Endothelial cell of umbilical vein (primary cell): ENCODE data around the gene FAM53B. TPM values are rescaled to one million over a fixed set of nuclear protein-coding genes. Genes with fewer than 3 reads are reported as not detected.
A peak's percentile ranks its signal among the peaks of the same experiment; 100 is the strongest.

Experiments used
- BruUV-seq: library from RNA; stranded (reverse); fragments of 400-500 nt; replicated peaks from 2 replicates; lab custom pipeline; 2021; lab: Mats Ljungman, UMichigan
- CTCF ChIA-PET: fragments of 300-600, 350-600 bp; sonication (Branson Sonifier 250); formaldehyde crosslinking; loops from one replicate; lab custom pipeline; 2021; ENCODE audit warnings: antibody characterized with exemption, inconsistent platforms; lab: Charles Lee
- POLR2A ChIA-PET: fragments of 300-600, 350-600 bp; sonication (Branson Sonifier 250); formaldehyde crosslinking; loops from one replicate; lab custom pipeline; 2021; ENCODE audit warnings: antibody characterized with exemption, inconsistent platforms; lab: Charles Lee
- DNase-seq: peaks from one replicate; pipeline ENCODE4 v3.0.0-alpha.2; 2011; ENCODE audit warnings: low read depth, low spot score
- FAIRE-seq: peaks from 2 replicates; lab custom pipeline; 2011; peaks lifted over from hg19 to GRCh38; lab: Jason Lieb, UNC
- H2AFZ ChIP-seq: 2 replicates; pipeline ENCODE4 v1.6.0; 2012; ENCODE audit warnings: low read depth, low read length, control low read depth, inconsistent platforms
- H3K27ac ChIP-seq: 2 replicates; pipeline ENCODE4 v1.5.1; 2011; ENCODE audit warnings: low read depth, mild to moderate bottlenecking, control low read depth, low read length, moderate library complexity; ENCODE audit not compliant: insufficient read depth
- H3K27me3 ChIP-seq, 2 experiments: 2 replicates each; pipeline versions ENCODE4 v1.6.0 to v1.6.1; 2011; ENCODE audit warnings: low read length in 2 of 2, mixed read lengths in 1 of 2; ENCODE audit not compliant: control insufficient read depth in 2 of 2, insufficient read depth in 2 of 2
- H3K36me3 ChIP-seq, 2 experiments: 2 replicates in 1 of 2; 3 replicates in 1 of 2; pipeline ENCODE4 v1.5.1; 2011; ENCODE audit warnings: low read length in 2 of 2, mild to moderate bottlenecking in 1 of 2, moderate library complexity in 1 of 2; ENCODE audit not compliant: control insufficient read depth in 2 of 2, insufficient read depth in 2 of 2; ENCODE audit errors: extremely low read depth in 1 of 2
- H3K4me1 ChIP-seq: 3 replicates; pipeline ENCODE4 v1.5.1; 2011; ENCODE audit warnings: mild to moderate bottlenecking, low read length; ENCODE audit not compliant: control insufficient read depth, insufficient read depth; ENCODE audit errors: extremely low read depth
- H3K4me2 ChIP-seq: 2 replicates; pipeline ENCODE4 v1.6.1; 2011; ENCODE audit warnings: low read length, control low read depth, mixed read lengths; ENCODE audit not compliant: insufficient read depth
- H3K4me3 ChIP-seq, 3 experiments: fragments of 200-600 bp in 1 of 3; sonication (generic), shearing (Covaris generic) in 1 of 3; replicated peaks in 1 of 3; 2 replicates each; pipeline ENCODE4 v1.5.1; 2011 to 2016; ENCODE audit warnings: control low read depth in 3 of 3, low read length in 3 of 3, mild to moderate bottlenecking in 2 of 3, inconsistent platforms in 1 of 3, low read depth in 1 of 3, moderate library complexity in 1 of 3; ENCODE audit not compliant: insufficient read depth in 1 of 3
- H3K79me2 ChIP-seq: 2 replicates; pipeline ENCODE4 v1.6.0; 2012; ENCODE audit warnings: low read length, inconsistent platforms; ENCODE audit not compliant: control insufficient read depth, insufficient read depth
- H3K9ac ChIP-seq: replicated peaks from 2 replicates; pipeline ENCODE3; 2011; ENCODE audit warnings: low read length, control low read depth; ENCODE audit not compliant: insufficient read depth; ENCODE audit errors: extremely low read depth
- H3K9me1 ChIP-seq: replicated peaks from 3 replicates; pipeline ENCODE4 v1.6.0; 2011; ENCODE audit warnings: mild to moderate bottlenecking, low read length; ENCODE audit not compliant: control insufficient read depth, insufficient read depth; ENCODE audit errors: extremely low read depth
- H3K9me3 ChIP-seq: replicated peaks from 2 replicates; pipeline ENCODE4 v1.5.1; 2012; ENCODE audit warnings: low read length, inconsistent platforms; ENCODE audit not compliant: control insufficient read depth, insufficient read depth
- H4K20me1 ChIP-seq: replicated peaks from 2 replicates; pipeline ENCODE3; 2011; ENCODE audit warnings: mild to moderate bottlenecking, low read length; ENCODE audit not compliant: control insufficient read depth, insufficient read depth; ENCODE audit errors: extremely low read depth
- CTCF ChIP-seq, 2 donors: IDR thresholded peaks; 1 replicate in 1 of 2; 2 replicates in 1 of 2; pipeline ENCODE4 v1.5.1; 2011; ENCODE audit warnings: low read length in 2 of 2, mild to moderate bottlenecking in 2 of 2, moderate library complexity in 2 of 2, control low read depth in 1 of 2, inconsistent platforms in 1 of 2, low read depth in 1 of 2; ENCODE audit not compliant: insufficient read depth in 1 of 2; ENCODE audit errors: extremely low read depth in 1 of 2
- EZH2 ChIP-seq: IDR thresholded peaks from 2 replicates; pipeline ENCODE4 v1.6.1; 2012; ENCODE audit warnings: borderline replicate concordance, low read depth, mild to moderate bottlenecking, moderate library complexity, low read length, inconsistent platforms; ENCODE audit not compliant: severe bottlenecking
- FOS ChIP-seq: IDR thresholded peaks from 2 replicates; pipeline ENCODE4 v1.6.1; 2011; ENCODE audit warnings: mild to moderate bottlenecking, low read length, moderate library complexity, borderline replicate concordance; ENCODE audit not compliant: insufficient read depth
- GATA2 ChIP-seq: IDR thresholded peaks from 2 replicates; pipeline ENCODE4 v1.7.0; 2011; ENCODE audit warnings: low read depth, mild to moderate bottlenecking, moderate library complexity, mixed read lengths, low read length; ENCODE audit not compliant: insufficient read length, insufficient read depth
- JUN ChIP-seq: IDR thresholded peaks from 2 replicates; pipeline ENCODE4 v1.6.1; 2011; ENCODE audit warnings: borderline replicate concordance, low read depth; ENCODE audit not compliant: insufficient read length, insufficient read depth
- MAX ChIP-seq: IDR thresholded peaks from 2 replicates; pipeline ENCODE4 v1.6.1; 2011; ENCODE audit not compliant: insufficient read depth, insufficient read length
- MYC ChIP-seq: IDR thresholded peaks from one replicate; pipeline ENCODE4 v1.6.1; 2011; ENCODE audit warnings: mild to moderate bottlenecking, low read depth, low read length
- POLR2A ChIP-seq: IDR thresholded peaks from 2 replicates; pipeline ENCODE4 v1.6.1; 2012; ENCODE audit warnings: low read depth, mild to moderate bottlenecking, control low read depth, low read length
- POLR2AphosphoS5 ChIP-seq: IDR thresholded peaks from 2 replicates; pipeline ENCODE4 v1.6.1; 2012; ENCODE audit warnings: low read depth, mild to moderate bottlenecking, control low read depth, low read length, moderate library complexity; ENCODE audit not compliant: insufficient read depth
- dilution Hi-C: fragments of 300-500 bp; cut with MboI; formaldehyde crosslinking; loops from one replicate; pipeline ENCODE4 v1.15.0; 2019; ENCODE audit warnings: low sequenced_read_pairs; ENCODE audit not compliant: extremely low pct_ligation_motif_present
- intact Hi-C: fragments of 100-400 bp; cut with micrococcal nuclease; formaldehyde crosslinking; loops from one replicate; pipeline ENCODE4 v1.10.0; 2022
- polyA plus RNA-seq, 4 experiments: library from polyadenylated mRNA; depleted of rRNA in 3 of 4; stranded (reverse) in 3 of 4; unstranded in 1 of 4; fragments of >200 nt; gene quantifications; 2 replicates each; pipeline versions ENCODE4 v1.2.1 to v1.2.3, GENCODE V29; 2011 to 2012; ENCODE audit warnings: missing spikeins in 1 of 4
- total RNA-seq: library from RNA; stranded (reverse); gene quantifications from 2 replicates; pipeline ENCODE4 v1.2.3, GENCODE V29; 2021

Gene FAM53B
- total and polyA plus RNA-seq, 2 donors (not counting 3 experiments of a cell fraction or from before 2014, with no cell fraction given), result 8.5 to 21.1 TPM

GRCh38 chr10:124737221-124737620 lies 7.0 kb downstream of the FAM53B start:
- H3K27ac ChIP-seq, result no peak overlapping the region
- H3K79me2 ChIP-seq, result peaks cover 33% of the 10 kb centered on the region
- no peaks in the 10 kb centered on the region for H3K9me3 ChIP-seq
- H3K36me3 ChIP-seq, result no peaks in the 10 kb centered on the region
- POLR2A ChIA-PET, result no interaction called here
- dilution Hi-C loops, result no loop called here
- H3K4me3 ChIP-seq, result no peak overlapping the region
- no peaks in the 10 kb centered on the region for H4K20me1 ChIP-seq
- H3K4me1 ChIP-seq, result peaks cover 26% of the 10 kb centered on the region
- no peak for FAIRE-seq
- CTCF ChIA-PET, result no interaction called here
- no peak overlapping the region for H3K4me2 ChIP-seq
- no TSS peak for BruUV-seq
- H2AFZ ChIP-seq, result no peak overlapping the region
- TF ChIP-seq CTCF (IDR thresholded peaks at IDR 0.05; ENCODE audit: extremely low read depth in 1 of 2, insufficient read depth in 1 of 2, low read depth in 1 of 2, low read length in 2 of 2) (no peak), EZH2 (no peak)
- intact Hi-C loops, result no loop called here
- H3K27me3 ChIP-seq, result no peaks in the 10 kb centered on the region
- DNase-seq, result no peak
- H3K9me1 ChIP-seq, result no peaks in the 10 kb centered on the region
- no peak overlapping the region for H3K9ac ChIP-seq

GRCh38 chr10:124736491-124737136 lies 7.6 kb downstream of the FAM53B start:
- dilution Hi-C loops, result no loop called here
- ChIA-PET CTCF (no interaction called here), POLR2A (no interaction called here)
- no TSS peak for BruUV-seq
- Histone ChIP-seq H3K27ac (no peak overlapping the region), H4K20me1 (no peaks in the 10 kb centered on the region), H3K4me3 (no peak overlapping the region), H3K9me1 (no peaks in the 10 kb centered on the region), H3K9ac (no peak overlapping the region), H3K79me2 (peaks cover 31% of the 10 kb centered on the region), H3K9me3 (no peaks in the 10 kb centered on the region), H3K4me2 (no peak overlapping the region), H2AFZ (no peak overlapping the region), H3K36me3 (no peaks in the 10 kb centered on the region), H3K27me3 (no peaks in the 10 kb centered on the region), H3K4me1 (peaks cover 20% of the 10 kb centered on the region)
- FAIRE-seq (no peak), DNase-seq (peak; percentile 28)
- no peak for TF ChIP-seq MYC
- TF ChIP-seq JUN, result no peak
- no peak for TF ChIP-seq FOS
- TF ChIP-seq CTCF (IDR thresholded peaks at IDR 0.05; ENCODE audit: extremely low read depth in 1 of 2, insufficient read depth in 1 of 2, low read depth in 1 of 2, low read length in 2 of 2), result no peak
- TF ChIP-seq GATA2, result no peak
- TF ChIP-seq MAX, result no peak
- no peak for TF ChIP-seq EZH2
- TF ChIP-seq POLR2A, result no peak
- TF ChIP-seq POLR2AphosphoS5, result no peak
- intact Hi-C loops, result no loop called here
